Natural killer cell (primary cell): ENCODE results near the gene SART1. TPM values are rescaled to one million over a fixed set of nuclear protein-coding genes. Genes with fewer than 3 reads are reported as not detected.

Experiments used
- ATAC-seq, 3 donors: fragments of 150-1000 bp in 2 of 3; fragments of 200-7000 bp in 1 of 3; cut with Tn5 transposase; 1 replicate in 1 of 3; 2 replicates in 2 of 3; pipeline ENCODE4 v1.10.0; 2021; ENCODE audit warnings: mild to moderate bottlenecking in 2 of 3, moderate library complexity in 2 of 3
- DNase-seq, 2 donors: peaks; one replicate each; pipeline versions ENCODE4 v3.0.0 to v3.0.0-alpha.2; 2013 to 2021; ENCODE audit warnings: mixed read lengths in 1 of 2
- H3K27ac ChIP-seq: one replicate; pipeline ENCODE4 v1.5.1; 2013; ENCODE audit warnings: mild to moderate bottlenecking, low read length
- H3K27me3 ChIP-seq: one replicate; pipeline ENCODE4 v1.6.1; 2013; ENCODE audit warnings: low read length; ENCODE audit not compliant: control insufficient read depth, insufficient read depth
- H3K36me3 ChIP-seq: one replicate; pipeline ENCODE4 v1.6.1; 2013; ENCODE audit warnings: low read length; ENCODE audit not compliant: control insufficient read depth, insufficient read depth
- H3K4me1 ChIP-seq: one replicate; pipeline ENCODE4 v1.6.1; 2013; ENCODE audit warnings: low read length; ENCODE audit not compliant: control insufficient read depth, insufficient read depth
- H3K4me3 ChIP-seq: one replicate; pipeline ENCODE4 v1.5.1; 2013; ENCODE audit warnings: low read length
- H3K9me3 ChIP-seq: one replicate; pipeline ENCODE4 v1.6.1; 2013; ENCODE audit warnings: low read length; ENCODE audit not compliant: control insufficient read depth, insufficient read depth
- H3K27ac Mint-ChIP-seq, 2 donors: one replicate each; pipeline ENCODE4 v1.8.0; 2022; ENCODE audit warnings: mild to moderate bottlenecking in 2 of 2, mixed read lengths in 2 of 2, moderate library complexity in 1 of 2
- H3K27me3 Mint-ChIP-seq, 2 donors: one replicate each; pipeline ENCODE4 v1.8.0; 2022; ENCODE audit warnings: low read depth in 2 of 2, mixed read lengths in 2 of 2
- H3K36me3 Mint-ChIP-seq: one replicate; pipeline ENCODE4 v1.8.0; 2022; ENCODE audit warnings: mixed read lengths
- H3K4me1 Mint-ChIP-seq, 2 donors: one replicate each; pipeline ENCODE4 v1.8.0; 2022; ENCODE audit warnings: mixed read lengths in 2 of 2
- H3K4me3 Mint-ChIP-seq: one replicate; pipeline ENCODE4 v1.8.0; 2022; ENCODE audit warnings: mild to moderate bottlenecking, moderate library complexity, mixed read lengths
- H3K9me3 Mint-ChIP-seq, 2 donors: one replicate each; pipeline ENCODE4 v1.8.0; 2022; ENCODE audit warnings: mixed read lengths in 2 of 2
- WGBS: methylation state at CpG from one replicate; pipeline ENCODE4 v1.1.7; 2013; ENCODE audit warnings: missing lambda C conversion rate; ENCODE audit not compliant: insufficient coverage; 5-methylcytosine and 5-hydroxymethylcytosine counted together
- intact Hi-C: fragments of 100-400 bp; cut with micrococcal nuclease; formaldehyde crosslinking; loops from one replicate; pipeline ENCODE4 v1.14.2; 2022
- total RNA-seq, 4 donors: library from RNA; stranded (reverse); fragments of 120-200 nt in 1 of 4; gene quantifications; one replicate each; pipeline versions ENCODE4 v1.2.3 to v1.2.4, GENCODE V29; 2013 to 2022
- TF ChIP-seq, protein P1 (sequence below): fragments of 200-600 bp; IDR thresholded peaks from one replicate; pipeline ENCODE4 v1.8.0; 2022; ENCODE audit warnings: antibody characterized with exemption

The SART1 gene
- total RNA-seq, 3 donors from 2014 or later (not counting 1 experiment from before 2014, with no cell fraction given), result 103 to 123 (median 115) TPM

- peak overlapping the region; percentile 77 to 90 for H3K27ac Mint-ChIP-seq
Measured at GRCh38 chr11:65919573-65920371, 41.8 kb upstream of the SART1 start.

DNA sequence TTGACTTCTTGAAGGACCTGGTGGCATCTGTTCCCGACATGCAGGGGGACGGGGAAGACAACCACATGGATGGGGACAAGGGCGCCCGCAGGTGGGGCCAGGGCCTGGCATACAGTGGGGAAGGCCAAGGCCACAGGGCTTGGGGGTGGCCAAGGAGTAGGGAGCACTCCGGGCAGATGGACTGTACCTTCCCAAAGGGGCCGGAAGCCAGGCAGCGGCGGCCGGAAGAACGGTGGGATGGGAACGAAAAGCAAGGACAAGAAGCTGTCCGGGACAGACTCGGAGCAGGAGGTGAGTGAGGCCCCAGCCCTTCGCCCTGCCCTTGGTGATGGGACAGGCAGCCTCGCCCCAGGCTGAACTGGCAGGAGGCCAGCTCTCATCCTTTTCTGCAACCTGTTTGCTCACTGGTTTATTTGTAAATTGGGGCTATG is 41.1 kb upstream of the SART1 start:
- 79% methylated on average over 15 of the region's 15 CpGs for WGBS
- H3K36me3 ChIP-seq, result peaks cover 35% of the 10 kb centered on the region
- Mint-ChIP-seq H3K9me3 (no peaks in the 10 kb centered on the region), H3K36me3 (no peaks in the 10 kb centered on the region), H3K4me1 (peaks cover 18 to 42% of the 10 kb centered on the region in 2 donors), H3K4me3 (peak overlapping the region; percentile 89), H3K27ac (peak overlapping the region; percentile 77 to 90), H3K27me3 (no peaks in the 10 kb centered on the region)
- H3K4me3 ChIP-seq, result peak overlapping the region; percentile 92
- peaks cover 55% of the 10 kb centered on the region for H3K4me1 ChIP-seq
- intact Hi-C loops, result no loop called here
- no peak for ATAC-seq
- DNase-seq, result no peak
- no peaks in the 10 kb centered on the region for H3K27me3 ChIP-seq
- TF ChIP-seq, protein P1, sequence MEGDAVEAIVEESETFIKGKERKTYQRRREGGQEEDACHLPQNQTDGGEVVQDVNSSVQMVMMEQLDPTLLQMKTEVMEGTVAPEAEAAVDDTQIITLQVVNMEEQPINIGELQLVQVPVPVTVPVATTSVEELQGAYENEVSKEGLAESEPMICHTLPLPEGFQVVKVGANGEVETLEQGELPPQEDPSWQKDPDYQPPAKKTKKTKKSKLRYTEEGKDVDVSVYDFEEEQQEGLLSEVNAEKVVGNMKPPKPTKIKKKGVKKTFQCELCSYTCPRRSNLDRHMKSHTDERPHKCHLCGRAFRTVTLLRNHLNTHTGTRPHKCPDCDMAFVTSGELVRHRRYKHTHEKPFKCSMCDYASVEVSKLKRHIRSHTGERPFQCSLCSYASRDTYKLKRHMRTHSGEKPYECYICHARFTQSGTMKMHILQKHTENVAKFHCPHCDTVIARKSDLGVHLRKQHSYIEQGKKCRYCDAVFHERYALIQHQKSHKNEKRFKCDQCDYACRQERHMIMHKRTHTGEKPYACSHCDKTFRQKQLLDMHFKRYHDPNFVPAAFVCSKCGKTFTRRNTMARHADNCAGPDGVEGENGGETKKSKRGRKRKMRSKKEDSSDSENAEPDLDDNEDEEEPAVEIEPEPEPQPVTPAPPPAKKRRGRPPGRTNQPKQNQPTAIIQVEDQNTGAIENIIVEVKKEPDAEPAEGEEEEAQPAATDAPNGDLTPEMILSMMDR, result no peak
- H3K9me3 ChIP-seq, result no peaks in the 10 kb centered on the region
- H3K27ac ChIP-seq, result peak overlapping the region; percentile 67

More at GRCh38 chr11:65919573-65920371, 41.8 kb upstream of the SART1 start:
- Histone ChIP-seq H3K4me3 (peak overlapping the region; percentile 92), H3K27ac (peak overlapping the region; percentile 67), H3K4me1 (peaks cover 57% of the 10 kb centered on the region), H3K9me3 (no peaks in the 10 kb centered on the region), H3K36me3 (peaks cover 34% of the 10 kb centered on the region), H3K27me3 (no peaks in the 10 kb centered on the region)
- Mint-ChIP-seq H3K27me3 (no peaks in the 10 kb centered on the region), H3K9me3 (no peaks in the 10 kb centered on the region), H3K36me3 (no peaks in the 10 kb centered on the region), H3K4me3 (peak overlapping the region; percentile 89), H3K4me1 (peaks cover 21 to 49% of the 10 kb centered on the region in 2 donors)
- intact Hi-C loops, result loop anchor here (1.0 to 5.0 kb wide), 5 partner anchors 9 to 62 kb away; partner anchors contain the start of genes CCDC85B, CFL1 and SART1
- TF ChIP-seq, protein P1, result no peak
- under 1% methylated on average over 56 of the region's 60 CpGs for WGBS
- ATAC-seq (peak; percentile 36 to 51 (median 50)), DNase-seq (no peak)

- no peak overlapping the region for H3K27ac ChIP-seq
- Mint-ChIP-seq H3K4me3 (peak overlapping the region; percentile 63), H3K27ac (no peak overlapping the region), H3K9me3 (no peaks in the 10 kb centered on the region), H3K4me1 (peaks cover 18 to 37% of the 10 kb centered on the region in 2 donors), H3K36me3 (no peaks in the 10 kb centered on the region), H3K27me3 (no peaks in the 10 kb centered on the region)
- 93% methylated on average over 12 of the region's 12 CpGs for WGBS
- peaks cover 35% of the 10 kb centered on the region for H3K36me3 ChIP-seq
- intact Hi-C loops, result no loop called here
- ATAC-seq (no peak), DNase-seq (no peak)
- H3K9me3 ChIP-seq, result no peaks in the 10 kb centered on the region
- TF ChIP-seq, protein P1, result no peak
- H3K4me1 ChIP-seq, result peaks cover 48% of the 10 kb centered on the region
- no peaks in the 10 kb centered on the region for H3K27me3 ChIP-seq
- H3K4me3 ChIP-seq, result no peak overlapping the region
Measured at GRCh38 chr11:65921033-65921555, 40.4 kb upstream of the SART1 start.
